Kidney epithelial cell (primary cell): ENCODE measurements around the gene CRYGN. TPM values are rescaled to one million over a fixed set of nuclear protein-coding genes. Genes with fewer than 3 reads are reported as not detected.

Experiments used
- DNase-seq: peaks from one replicate; pipeline ENCODE4 v3.0.0-alpha.2; 2010; ENCODE audit warnings: low read depth
- H3K27me3 ChIP-seq: 2 replicates; pipeline ENCODE4 v1.6.0; 2011; ENCODE audit warnings: low read length; ENCODE audit not compliant: control insufficient read depth, insufficient read depth
- H3K36me3 ChIP-seq: 2 replicates; pipeline ENCODE4 v1.5.1; 2011; ENCODE audit warnings: low read length; ENCODE audit not compliant: control insufficient read depth, insufficient read depth
- H3K4me3 ChIP-seq: 2 replicates; pipeline ENCODE4 v1.5.1; 2011; ENCODE audit warnings: low read depth, mild to moderate bottlenecking, control low read depth, low read length
- CTCF ChIP-seq: IDR thresholded peaks from 2 replicates; pipeline ENCODE4 v1.5.1; 2011; ENCODE audit warnings: mild to moderate bottlenecking, moderate library complexity, low read length, control low read depth, inconsistent platforms; ENCODE audit not compliant: insufficient read depth, poor library complexity, severe bottlenecking
- total RNA-seq: library from RNA; depleted of rRNA; stranded (reverse); fragments of >200 nt; gene quantifications from 2 replicates; pipeline ENCODE4 v1.2.3, GENCODE V29; 2015

Gene CRYGN
- total RNA-seq, 1 donor from 2014 or later: 0.84 TPM

- DNase-seq: no peak
- TF ChIP-seq CTCF: no peak
- Histone ChIP-seq H3K36me3 (no peaks in the 10 kb centered on the region), H3K27me3 (peaks cover 3% of the 10 kb centered on the region), H3K4me3 (no peak overlapping the region)
Measured at GRCh38 chr7:151431768-151432311, 8.1 kb downstream of the CRYGN start.

GRCh38 chr7:151431281-151431767, 8.6 kb downstream of the CRYGN start:
- H3K4me3 ChIP-seq: no peak overlapping the region
- no peak for TF ChIP-seq CTCF
- H3K36me3 ChIP-seq: no peaks in the 10 kb centered on the region
- no peak for DNase-seq
- H3K27me3 ChIP-seq: peaks cover 3% of the 10 kb centered on the region

GRCh38 chr7:151430391-151431205, 9.3 kb downstream of the CRYGN start:
- no peak overlapping the region for H3K4me3 ChIP-seq
- no peaks in the 10 kb centered on the region for H3K36me3 ChIP-seq
- DNase-seq: no peak
- no peak for TF ChIP-seq CTCF
- peaks cover 3% of the 10 kb centered on the region for H3K27me3 ChIP-seq

GRCh38 chr7:151429560-151430331, 10.2 kb downstream of the CRYGN start:
- H3K27me3 ChIP-seq: peaks cover 3% of the 10 kb centered on the region
- TF ChIP-seq CTCF: no peak
- H3K36me3 ChIP-seq: no peaks in the 10 kb centered on the region
- no peak for DNase-seq
- no peak overlapping the region for H3K4me3 ChIP-seq

GRCh38 chr7:151429237-151429559, 10.7 kb downstream of the CRYGN start:
- TF ChIP-seq CTCF: no peak
- peaks cover 3% of the 10 kb centered on the region for H3K27me3 ChIP-seq
- H3K36me3 ChIP-seq: no peaks in the 10 kb centered on the region
- H3K4me3 ChIP-seq: no peak overlapping the region
- no peak for DNase-seq
